ENCODE data around the gene RUBCN. TPM values are rescaled to one million over a fixed set of nuclear protein-coding genes. Genes with fewer than 3 reads are reported as not detected.

The RUBCN gene
- total RNA-seq, 4 donors from 2014 or later, result 47.8 to 99.6 (median 60.1) TPM

- no peak overlapping the region for H3K27ac ChIP-seq
- WGBS, 2 donors (ENCODE audit: low coverage in 1 of 2), result 67 to 87% methylated on average over 3 of the region's 4 CpGs
- peaks cover 0 to 94% of the 10 kb centered on the region in 2 donors for H3K36me3 ChIP-seq
- no peaks in the 10 kb centered on the region for H3K27me3 ChIP-seq
- no peak for ATAC-seq
- H3K9me3 ChIP-seq, result no peaks in the 10 kb centered on the region
- no peaks in the 10 kb centered on the region for H3K4me1 ChIP-seq
- no peak for TF ChIP-seq POLR2A (IDR thresholded peaks at IDR 0.05)
- TF ChIP-seq POLR2AphosphoS5 (IDR thresholded peaks at IDR 0.05), result no peak
- no peak for TF ChIP-seq EP300 (IDR thresholded peaks at IDR 0.05)
- TF ChIP-seq CTCF (IDR thresholded peaks at IDR 0.05), result no peak
- no peak overlapping the region for H3K4me3 ChIP-seq
These were observed 49.8 kb downstream of the RUBCN start for GRCh38 chr3:197686899-197687298.

- TF ChIP-seq CTCF (IDR thresholded peaks at IDR 0.05) (no peak), POLR2A (IDR thresholded peaks at IDR 0.05) (no peak), POLR2AphosphoS5 (IDR thresholded peaks at IDR 0.05) (no peak), EP300 (IDR thresholded peaks at IDR 0.05) (no peak)
- no peaks in the 10 kb centered on the region for H3K27me3 ChIP-seq
- no peak for ATAC-seq
- peaks cover 0 to 94% of the 10 kb centered on the region in 2 donors for H3K36me3 ChIP-seq
- WGBS, 2 donors (ENCODE audit: low coverage in 1 of 2), result 96 to 97% methylated on average over 3 of the region's 3 CpGs
- no peak overlapping the region for H3K27ac ChIP-seq
- no peak overlapping the region for H3K4me3 ChIP-seq
- no peaks in the 10 kb centered on the region for H3K4me1 ChIP-seq
- H3K9me3 ChIP-seq, result no peaks in the 10 kb centered on the region
These were observed 51.2 kb downstream of the RUBCN start for GRCh38 chr3:197685546-197685945.

DNA sequence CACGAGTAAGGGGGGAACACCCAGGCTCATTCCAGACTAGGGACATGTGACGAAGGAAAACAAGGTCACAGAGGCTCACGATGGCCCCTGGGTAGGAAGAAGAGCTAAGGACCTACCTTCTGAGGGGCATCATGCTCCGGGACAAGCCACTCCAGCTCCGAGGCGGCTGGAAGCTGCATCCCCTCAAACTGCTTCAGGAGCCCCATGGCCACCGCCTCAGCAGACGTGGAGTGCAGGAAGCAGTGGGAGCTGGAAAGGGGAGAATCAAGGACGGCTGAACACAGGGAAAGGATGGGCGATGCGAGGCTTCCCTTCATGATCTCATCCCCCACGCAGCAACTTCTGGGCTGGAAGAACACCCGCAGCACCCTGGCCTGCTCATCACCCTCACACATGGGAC, 53.5 kb downstream of the RUBCN start:
- no peak overlapping the region for H3K4me3 ChIP-seq
- TF ChIP-seq POLR2AphosphoS5 (IDR thresholded peaks at IDR 0.05) (no peak), EP300 (IDR thresholded peaks at IDR 0.05) (no peak), POLR2A (IDR thresholded peaks at IDR 0.05) (no peak), CTCF (IDR thresholded peaks at IDR 0.05) (no peak)
- H3K27ac ChIP-seq, result no peak overlapping the region
- H3K36me3 ChIP-seq, result peaks cover 0 to 91% of the 10 kb centered on the region in 2 donors
- no peaks in the 10 kb centered on the region for H3K9me3 ChIP-seq
- no peak for ATAC-seq
- WGBS, 2 donors (ENCODE audit: low coverage in 1 of 2), result 48 to 66% methylated on average over 4 to 9 of the region's 13 CpGs
- no peaks in the 10 kb centered on the region for H3K27me3 ChIP-seq
- no peaks in the 10 kb centered on the region for H3K4me1 ChIP-seq

DNA sequence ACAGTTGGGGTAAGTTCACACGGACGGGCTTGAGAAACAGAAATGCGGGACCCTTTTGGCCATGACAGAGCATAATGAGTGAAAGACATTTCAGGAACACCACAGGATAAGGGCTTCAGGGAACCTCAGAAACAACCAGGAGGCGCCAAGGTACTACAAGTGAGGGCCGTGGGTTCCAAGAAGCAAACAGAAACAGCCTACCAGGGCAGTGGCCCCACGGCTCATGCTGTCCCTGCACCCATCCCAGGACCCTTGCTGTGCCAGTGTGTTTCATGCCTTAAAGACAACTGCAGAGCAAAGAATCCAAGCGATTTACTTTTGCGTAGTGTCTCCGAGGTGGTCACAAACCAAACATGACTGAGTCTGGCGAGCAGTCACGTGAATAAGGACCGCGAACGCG, 54.0 kb downstream of the RUBCN start:
- H3K9me3 ChIP-seq, result no peaks in the 10 kb centered on the region
- TF ChIP-seq POLR2A (IDR thresholded peaks at IDR 0.05) (no peak), CTCF (IDR thresholded peaks at IDR 0.05) (no peak), EP300 (IDR thresholded peaks at IDR 0.05) (no peak), POLR2AphosphoS5 (IDR thresholded peaks at IDR 0.05) (no peak)
- H3K36me3 ChIP-seq, result peaks cover 0 to 90% of the 10 kb centered on the region in 2 donors
- no peak overlapping the region for H3K4me3 ChIP-seq
- 85 to 87% methylated on average over 11 to 13 of the region's 15 CpGs for WGBS, 2 donors (ENCODE audit: low coverage in 1 of 2)
- ATAC-seq, result no peak
- H3K27ac ChIP-seq, result no peak overlapping the region
- H3K4me1 ChIP-seq, result no peaks in the 10 kb centered on the region
- no peaks in the 10 kb centered on the region for H3K27me3 ChIP-seq

DNA sequence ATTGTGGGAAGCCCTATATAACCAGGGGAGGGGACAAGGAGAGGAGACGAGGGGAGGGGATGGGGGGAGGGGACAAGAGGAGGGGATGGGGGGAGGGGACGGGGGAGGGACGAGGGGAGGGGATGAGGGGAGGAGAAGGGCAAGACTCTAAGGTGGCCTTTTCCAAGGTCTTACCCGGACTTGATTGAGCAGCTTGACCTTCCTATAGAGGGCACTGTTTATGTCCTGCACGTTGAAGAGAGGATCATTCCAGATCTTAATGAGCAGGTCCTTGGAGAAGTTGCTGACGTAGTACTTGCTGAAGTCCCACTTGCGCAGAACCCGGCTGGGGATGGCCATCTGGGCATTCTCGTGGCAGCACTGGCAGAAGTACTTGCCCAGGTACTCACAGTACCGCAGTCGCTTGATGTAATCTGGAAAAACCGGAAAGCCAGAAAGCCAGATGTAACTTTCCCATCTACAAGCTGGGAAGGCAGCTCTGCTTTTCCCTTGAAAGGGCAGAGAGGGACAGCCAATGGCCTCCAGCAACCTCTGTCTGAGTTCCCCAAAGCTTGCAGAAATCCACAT, 55.7 kb downstream of the RUBCN start:
- H3K4me1 ChIP-seq, result peaks cover 0 to 6% (median 0%) of the 10 kb centered on the region in 3 donors
- H3K4me3 ChIP-seq, result no peak overlapping the region
- no peak overlapping the region for H3K27ac ChIP-seq
- WGBS, 2 donors (ENCODE audit: low coverage in 1 of 2), result 72 to 81% methylated on average over 11 of the region's 12 CpGs
- no peaks in the 10 kb centered on the region for H3K27me3 ChIP-seq
- peaks cover 0 to 90% of the 10 kb centered on the region in 2 donors for H3K36me3 ChIP-seq
- no peak for TF ChIP-seq POLR2A (IDR thresholded peaks at IDR 0.05)
- no peak for TF ChIP-seq CTCF (IDR thresholded peaks at IDR 0.05)
- no peak for TF ChIP-seq POLR2AphosphoS5 (IDR thresholded peaks at IDR 0.05)
- no peak for TF ChIP-seq EP300 (IDR thresholded peaks at IDR 0.05)
- no peaks in the 10 kb centered on the region for H3K9me3 ChIP-seq
- ATAC-seq, result no peak

Data from gastroesophageal sphincter (tissue), 4 donors.